Activated naive CD4-positive, alpha-beta T cell treated with anti-CD3 and anti-CD28 coated beads, Interleukin-2, amount 50 U/mL, for 24 hours (primary cell): ENCODE measurements around the gene ARHGEF4.

Source experiments
- H3K27ac Mint-ChIP-seq: one replicate; pipeline ENCODE4 v1.8.0; 2021; ENCODE audit warnings: mild to moderate bottlenecking, mixed read lengths
- H3K27me3 Mint-ChIP-seq: one replicate; pipeline ENCODE4 v1.8.0; 2021; ENCODE audit warnings: mixed read lengths
- H3K36me3 Mint-ChIP-seq: one replicate; pipeline ENCODE4 v1.8.0; 2021; ENCODE audit warnings: mixed read lengths
- H3K4me1 Mint-ChIP-seq: one replicate; pipeline ENCODE4 v1.8.0; 2021; ENCODE audit warnings: mixed read lengths
- H3K4me3 Mint-ChIP-seq: one replicate; pipeline ENCODE4 v1.8.0; 2021; ENCODE audit warnings: mild to moderate bottlenecking, mixed read lengths
- H3K9me3 Mint-ChIP-seq: one replicate; pipeline ENCODE4 v1.8.0; 2021; ENCODE audit warnings: mixed read lengths

ARHGEF4 gene

DNA sequence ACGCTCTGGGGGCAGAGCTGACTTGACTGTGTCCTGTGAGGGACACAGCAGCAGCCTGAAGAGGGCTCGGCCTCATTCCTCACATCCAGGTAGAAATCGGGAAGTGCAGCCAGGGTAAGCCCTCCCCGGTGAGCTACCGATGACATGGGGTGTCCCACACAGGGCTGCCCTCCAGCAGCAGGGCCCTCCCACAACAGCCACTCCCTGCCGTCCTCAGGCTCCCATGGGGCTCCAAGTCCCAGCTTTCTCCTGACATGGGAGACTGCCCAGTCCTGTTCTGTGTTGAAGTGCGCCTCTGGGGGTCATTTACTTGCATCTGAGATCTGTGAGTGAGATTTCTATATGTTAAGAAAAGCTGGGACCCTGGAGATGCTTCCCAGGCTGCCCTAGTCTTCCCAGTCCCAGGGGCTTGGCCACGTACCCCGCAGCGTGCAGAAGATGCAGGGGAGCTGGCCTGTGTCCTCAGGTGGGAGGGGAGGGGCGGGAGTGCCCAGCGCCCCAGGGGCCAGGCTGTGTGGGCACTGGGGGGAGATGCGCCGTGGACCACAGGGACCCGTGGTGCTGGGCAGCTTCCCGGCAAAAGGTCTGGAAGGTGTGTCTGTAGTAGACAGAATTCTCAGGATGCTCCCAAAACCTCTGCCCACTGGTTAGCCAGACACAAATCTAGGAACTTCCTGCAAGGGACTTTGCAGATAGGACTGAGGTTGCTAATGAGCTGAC lies 168.7 kb downstream of the ARHGEF4 start:
- H3K27me3 Mint-ChIP-seq: peaks cover 10% of the 10 kb centered on the region
- no peaks in the 10 kb centered on the region for H3K9me3 Mint-ChIP-seq
- H3K4me3 Mint-ChIP-seq: no peak overlapping the region
- no peaks in the 10 kb centered on the region for H3K36me3 Mint-ChIP-seq
- no peak overlapping the region for H3K27ac Mint-ChIP-seq
- H3K4me1 Mint-ChIP-seq: peaks cover 6% of the 10 kb centered on the region

DNA sequence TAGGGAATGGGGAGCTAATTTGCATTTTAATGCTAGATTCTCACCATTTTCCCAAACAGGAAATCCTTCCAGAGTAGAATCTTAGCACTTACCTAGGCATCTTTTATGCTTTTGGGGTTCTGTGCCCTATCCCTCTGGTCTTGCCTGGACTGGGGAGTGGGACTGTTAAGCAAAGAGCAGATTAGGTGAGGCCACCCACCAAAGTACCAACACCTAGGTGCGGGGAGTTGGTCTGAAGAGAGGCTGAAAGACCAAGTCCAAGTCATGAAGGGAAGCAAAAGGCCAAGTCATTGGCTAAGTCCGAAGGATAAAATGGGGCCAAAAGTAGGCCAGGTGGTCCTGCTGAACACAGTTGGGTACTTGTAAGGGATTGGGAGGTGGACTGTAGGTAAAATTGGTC lies 169.8 kb downstream of the ARHGEF4 start:
- H3K27me3 Mint-ChIP-seq: peaks cover 7% of the 10 kb centered on the region
- no peak overlapping the region for H3K4me3 Mint-ChIP-seq
- H3K27ac Mint-ChIP-seq: no peak overlapping the region
- H3K36me3 Mint-ChIP-seq: no peaks in the 10 kb centered on the region
- no peaks in the 10 kb centered on the region for H3K9me3 Mint-ChIP-seq
- H3K4me1 Mint-ChIP-seq: peaks cover 17% of the 10 kb centered on the region

DNA sequence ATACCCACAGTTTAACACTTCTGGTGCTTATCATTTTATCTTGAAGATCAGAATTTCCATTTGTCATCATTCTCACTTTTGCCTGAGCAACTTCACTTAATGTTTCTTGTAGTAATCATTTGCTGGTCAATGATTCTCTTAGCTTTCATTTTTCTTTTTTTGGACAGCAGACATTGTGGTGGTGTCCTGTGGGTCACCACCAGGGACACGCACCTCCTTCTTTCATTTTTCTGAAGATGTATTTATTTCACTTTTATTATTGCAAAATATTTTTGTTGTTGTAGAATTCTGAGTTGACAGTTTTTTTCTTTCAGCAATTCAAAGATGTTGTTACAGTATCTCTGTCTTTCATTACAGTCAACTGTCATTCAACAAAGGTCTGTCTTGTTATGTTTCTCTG lies 172.3 kb downstream of the ARHGEF4 start:
- peaks cover 22% of the 10 kb centered on the region for H3K4me1 Mint-ChIP-seq
- H3K9me3 Mint-ChIP-seq: no peaks in the 10 kb centered on the region
- no peak overlapping the region for H3K27ac Mint-ChIP-seq
- no peaks in the 10 kb centered on the region for H3K27me3 Mint-ChIP-seq
- no peak overlapping the region for H3K4me3 Mint-ChIP-seq
- H3K36me3 Mint-ChIP-seq: no peaks in the 10 kb centered on the region

DNA sequence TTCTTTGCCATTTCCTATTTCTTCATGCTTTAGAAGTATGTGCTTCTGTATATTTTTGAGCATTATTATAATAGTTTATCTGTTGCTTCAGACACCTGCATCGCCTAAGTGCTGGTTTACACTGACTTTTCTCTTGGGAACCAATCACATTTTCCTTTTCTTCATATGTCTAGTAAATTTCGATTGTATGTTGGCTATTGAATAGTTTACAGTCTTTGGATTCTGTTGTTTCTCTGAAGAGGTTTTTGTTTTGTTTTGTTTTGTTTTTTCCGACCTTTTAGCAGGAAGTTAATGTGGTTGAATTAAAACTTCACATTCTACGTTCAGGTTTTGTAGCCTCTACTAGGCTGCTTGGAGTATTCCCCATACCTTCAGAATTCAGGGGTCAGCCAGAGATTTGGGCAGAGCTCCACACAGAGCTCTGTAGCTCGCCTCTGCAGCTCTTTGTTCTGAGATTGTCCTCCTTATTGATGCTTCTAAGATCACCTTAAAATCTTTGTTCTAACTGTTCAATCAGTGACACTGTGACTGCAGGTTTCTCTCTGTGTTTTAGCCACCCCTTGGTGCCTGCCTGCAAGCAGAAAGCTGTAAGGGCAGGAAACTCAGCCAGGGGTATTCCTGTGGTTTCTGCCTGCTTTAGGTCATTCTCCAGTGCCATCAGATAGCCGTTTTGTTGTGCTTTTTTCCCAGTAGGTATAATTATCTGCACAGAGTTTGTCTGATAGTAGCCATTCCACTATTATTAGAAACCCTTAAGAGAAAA lies 173.2 kb downstream of the ARHGEF4 start:
- H3K4me1 Mint-ChIP-seq: peaks cover 22% of the 10 kb centered on the region
- no peak overlapping the region for H3K27ac Mint-ChIP-seq
- no peak overlapping the region for H3K4me3 Mint-ChIP-seq
- no peaks in the 10 kb centered on the region for H3K27me3 Mint-ChIP-seq
- no peaks in the 10 kb centered on the region for H3K36me3 Mint-ChIP-seq
- H3K9me3 Mint-ChIP-seq: no peaks in the 10 kb centered on the region

DNA sequence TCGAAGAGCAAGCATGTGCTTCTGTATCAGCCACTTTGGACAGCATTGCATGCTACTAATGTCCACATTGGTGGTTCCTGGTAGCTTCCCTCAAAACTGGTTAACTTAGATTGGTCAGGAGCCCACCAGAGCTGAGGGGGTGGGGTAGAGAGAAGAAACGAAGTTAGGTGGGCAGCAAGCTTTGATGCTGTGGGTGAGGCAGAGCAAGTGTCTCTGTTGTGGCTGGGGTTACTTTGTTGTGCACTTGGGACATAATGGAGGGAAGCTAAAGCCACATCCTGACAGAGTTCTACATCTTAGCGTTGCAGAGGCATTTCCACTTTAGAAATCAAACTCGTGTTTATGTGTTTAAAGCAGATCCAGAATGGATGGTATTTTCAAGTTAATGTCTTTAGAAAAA lies 173.9 kb downstream of the ARHGEF4 start:
- no peak overlapping the region for H3K4me3 Mint-ChIP-seq
- no peak overlapping the region for H3K27ac Mint-ChIP-seq
- no peaks in the 10 kb centered on the region for H3K9me3 Mint-ChIP-seq
- peaks cover 22% of the 10 kb centered on the region for H3K4me1 Mint-ChIP-seq
- H3K27me3 Mint-ChIP-seq: no peaks in the 10 kb centered on the region
- no peaks in the 10 kb centered on the region for H3K36me3 Mint-ChIP-seq

DNA sequence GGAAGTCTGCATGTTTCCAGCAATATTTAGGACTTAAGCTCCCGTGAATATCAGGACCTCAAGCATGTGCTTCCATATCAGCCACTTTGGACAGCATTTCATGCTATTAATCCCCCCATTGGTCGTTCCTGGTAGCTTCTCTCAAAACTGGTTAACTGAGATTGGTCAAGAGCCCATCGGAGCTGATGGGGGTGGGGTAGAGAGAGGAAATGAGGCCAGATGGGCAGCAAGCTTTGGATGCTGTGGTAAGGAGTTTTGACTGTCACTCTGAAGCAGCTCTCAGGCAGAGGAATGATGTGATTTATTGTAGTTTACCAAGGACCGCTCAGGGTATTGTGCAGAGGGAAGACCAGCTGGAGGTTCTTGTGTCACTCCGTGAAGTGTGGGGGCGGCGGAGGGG lies 174.8 kb downstream of the ARHGEF4 start:
- H3K4me3 Mint-ChIP-seq: no peak overlapping the region
- H3K27ac Mint-ChIP-seq: no peak overlapping the region
- H3K27me3 Mint-ChIP-seq: no peaks in the 10 kb centered on the region
- H3K4me1 Mint-ChIP-seq: peaks cover 22% of the 10 kb centered on the region
- H3K36me3 Mint-ChIP-seq: no peaks in the 10 kb centered on the region
- H3K9me3 Mint-ChIP-seq: no peaks in the 10 kb centered on the region

DNA sequence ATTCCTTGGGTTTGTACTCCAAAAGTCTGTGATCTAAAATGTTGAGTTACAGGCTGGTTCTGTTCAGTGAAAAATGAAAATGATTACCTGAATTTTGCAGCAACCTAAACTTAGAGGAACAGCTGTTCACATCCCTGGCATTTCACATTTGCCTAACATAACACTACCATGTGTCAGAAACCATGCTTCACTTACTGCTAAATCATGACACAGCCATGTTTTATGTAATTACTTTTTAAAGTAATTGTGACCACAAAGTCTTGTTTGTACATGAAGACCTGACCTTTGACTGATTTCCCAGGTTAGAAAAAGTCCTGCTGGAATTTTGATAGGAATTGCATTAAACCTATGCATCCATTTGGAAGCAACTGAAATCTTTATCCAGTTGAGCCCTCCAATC lies 177.4 kb downstream of the ARHGEF4 start:
- Mint-ChIP-seq H3K27ac (no peak overlapping the region), H3K4me3 (no peak overlapping the region), H3K4me1 (peaks cover 22% of the 10 kb centered on the region), H3K9me3 (no peaks in the 10 kb centered on the region), H3K27me3 (peaks cover 6% of the 10 kb centered on the region), H3K36me3 (no peaks in the 10 kb centered on the region)

DNA sequence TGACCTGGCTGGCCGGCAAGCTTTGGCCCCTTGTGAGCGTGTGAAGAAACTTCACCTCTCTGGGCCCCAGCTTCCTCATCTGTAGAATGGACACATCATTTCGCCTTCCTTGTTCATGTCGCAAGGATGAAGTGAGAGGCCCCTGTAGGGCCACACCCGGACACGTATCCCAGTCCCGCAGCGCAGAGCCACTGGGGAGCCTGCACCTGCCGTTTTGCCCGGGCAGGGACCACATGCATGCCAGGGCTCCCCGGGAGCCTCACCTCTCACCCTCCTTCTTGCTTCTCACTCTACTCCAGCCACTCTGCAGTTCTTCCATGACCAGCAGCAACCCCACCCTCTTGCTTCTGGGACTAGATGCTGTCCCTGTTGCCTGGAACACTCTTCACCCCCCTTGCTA lies 179.1 kb downstream of the ARHGEF4 start:
- no peak overlapping the region for H3K4me3 Mint-ChIP-seq
- peaks cover 13% of the 10 kb centered on the region for H3K4me1 Mint-ChIP-seq
- H3K27me3 Mint-ChIP-seq: peaks cover 6% of the 10 kb centered on the region
- no peak overlapping the region for H3K27ac Mint-ChIP-seq
- no peaks in the 10 kb centered on the region for H3K9me3 Mint-ChIP-seq
- H3K36me3 Mint-ChIP-seq: no peaks in the 10 kb centered on the region

DNA sequence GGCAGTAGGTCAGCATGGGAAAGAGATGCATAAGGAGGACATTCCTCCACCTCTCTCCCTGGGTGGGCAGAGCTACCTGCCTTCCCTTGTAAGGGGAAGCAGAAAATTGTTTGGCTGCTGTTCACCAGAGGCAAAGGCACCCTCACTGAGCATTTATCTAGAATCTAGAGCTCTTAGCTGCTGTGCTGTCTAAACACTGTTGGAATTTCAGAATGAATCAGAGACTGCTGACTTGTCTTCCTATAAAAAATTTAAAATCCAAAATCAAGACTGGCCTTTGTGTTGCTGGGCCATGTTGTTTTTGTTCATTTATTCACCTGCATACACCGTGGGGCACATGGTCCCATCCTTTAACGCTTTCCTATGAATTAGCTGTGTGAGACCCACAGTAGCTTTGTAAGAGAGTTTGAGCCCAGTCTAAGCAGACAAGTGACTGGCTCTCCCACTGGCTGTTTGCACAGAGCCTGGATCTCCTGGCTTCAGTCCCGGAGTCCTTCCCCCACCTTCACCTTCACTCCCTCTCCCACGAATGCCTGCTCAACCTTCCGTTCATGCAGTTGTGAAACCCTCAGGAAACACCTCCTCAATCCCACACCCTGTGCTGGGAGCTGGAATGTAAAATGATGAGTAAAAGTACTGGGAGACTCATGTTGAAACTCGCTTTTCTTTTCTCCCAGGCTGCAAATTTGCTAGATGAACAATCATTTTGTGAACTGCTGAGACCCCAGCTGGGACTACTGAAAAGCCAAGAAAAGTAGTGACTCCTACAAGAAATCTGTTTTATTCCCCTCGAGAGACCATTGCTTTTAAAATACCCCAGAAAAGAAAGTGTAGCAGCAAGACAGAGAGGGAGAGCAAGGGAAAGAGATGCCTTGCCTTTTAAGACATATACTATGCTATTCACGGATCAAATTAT lies 180.4 kb downstream of the ARHGEF4 start:
- Mint-ChIP-seq H3K9me3 (no peaks in the 10 kb centered on the region), H3K36me3 (no peaks in the 10 kb centered on the region), H3K4me1 (no peaks in the 10 kb centered on the region), H3K27me3 (peaks cover 8% of the 10 kb centered on the region), H3K27ac (no peak overlapping the region), H3K4me3 (no peak overlapping the region)

DNA sequence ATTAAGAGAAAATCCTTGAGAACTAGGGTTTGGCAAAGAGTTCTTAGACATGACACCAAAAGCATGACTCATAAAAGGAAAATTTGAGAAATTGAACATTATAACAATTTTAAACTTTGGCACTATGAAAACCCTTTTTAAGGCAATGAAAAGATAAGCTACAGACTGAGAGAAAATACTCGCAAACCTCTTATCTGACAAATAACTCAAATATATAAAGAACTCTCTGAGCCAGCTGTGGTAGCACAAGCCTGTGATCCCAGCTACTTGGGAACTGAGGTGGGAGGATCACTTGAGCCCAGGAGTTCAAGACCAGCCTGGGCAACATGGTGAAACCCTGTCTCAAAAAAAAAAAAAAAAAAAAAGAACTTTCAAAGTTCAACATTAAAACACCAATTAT lies 186.0 kb downstream of the ARHGEF4 start:
- H3K27ac Mint-ChIP-seq: no peak overlapping the region
- peaks cover 27% of the 10 kb centered on the region for H3K27me3 Mint-ChIP-seq
- no peaks in the 10 kb centered on the region for H3K36me3 Mint-ChIP-seq
- H3K4me3 Mint-ChIP-seq: no peak overlapping the region
- no peaks in the 10 kb centered on the region for H3K4me1 Mint-ChIP-seq
- H3K9me3 Mint-ChIP-seq: peaks cover 8% of the 10 kb centered on the region

DNA sequence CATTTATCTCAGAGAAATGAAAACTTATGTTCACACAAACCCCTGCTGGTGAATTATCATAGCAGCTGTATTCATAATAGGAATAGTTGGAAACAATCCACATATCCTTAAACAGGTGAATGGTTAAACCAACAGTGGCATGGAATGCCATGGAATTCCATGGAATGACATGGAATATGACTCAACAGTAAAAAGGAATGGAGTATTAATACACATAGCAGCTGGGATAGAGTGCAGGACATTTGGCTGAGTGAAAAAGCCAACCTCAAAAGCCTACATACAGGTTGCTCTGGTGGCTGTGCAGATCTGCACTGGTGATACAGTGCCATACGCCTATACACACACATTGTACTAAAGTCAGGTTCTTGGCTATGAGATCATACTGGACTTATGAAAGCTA lies 187.0 kb downstream of the ARHGEF4 start:
- peaks cover 23% of the 10 kb centered on the region for H3K27me3 Mint-ChIP-seq
- H3K36me3 Mint-ChIP-seq: no peaks in the 10 kb centered on the region
- peaks cover 8% of the 10 kb centered on the region for H3K9me3 Mint-ChIP-seq
- no peak overlapping the region for H3K27ac Mint-ChIP-seq
- H3K4me3 Mint-ChIP-seq: no peak overlapping the region
- no peaks in the 10 kb centered on the region for H3K4me1 Mint-ChIP-seq

DNA sequence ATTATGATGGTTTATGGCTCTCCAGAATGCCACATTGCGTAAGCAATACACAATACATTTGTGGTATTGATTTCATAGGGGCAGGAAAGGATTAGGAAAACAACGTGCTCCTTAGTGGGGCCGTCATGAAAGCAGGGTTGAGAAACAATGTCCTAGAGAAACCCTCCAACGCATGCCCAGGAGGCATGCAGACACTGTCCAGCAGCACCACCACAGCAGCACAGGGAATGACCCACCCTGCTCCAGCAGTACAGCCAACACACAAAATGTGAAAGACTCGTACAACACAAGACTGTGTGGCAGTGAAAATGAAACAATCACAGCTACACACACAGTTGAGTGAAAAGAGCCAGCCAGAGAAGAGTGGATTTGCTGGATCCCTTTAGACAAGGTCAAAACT lies 190.2 kb downstream of the ARHGEF4 start:
- Mint-ChIP-seq H3K9me3 (peaks cover 8% of the 10 kb centered on the region), H3K27me3 (peaks cover 22% of the 10 kb centered on the region), H3K36me3 (no peaks in the 10 kb centered on the region), H3K27ac (no peak overlapping the region), H3K4me1 (no peaks in the 10 kb centered on the region), H3K4me3 (no peak overlapping the region)

DNA sequence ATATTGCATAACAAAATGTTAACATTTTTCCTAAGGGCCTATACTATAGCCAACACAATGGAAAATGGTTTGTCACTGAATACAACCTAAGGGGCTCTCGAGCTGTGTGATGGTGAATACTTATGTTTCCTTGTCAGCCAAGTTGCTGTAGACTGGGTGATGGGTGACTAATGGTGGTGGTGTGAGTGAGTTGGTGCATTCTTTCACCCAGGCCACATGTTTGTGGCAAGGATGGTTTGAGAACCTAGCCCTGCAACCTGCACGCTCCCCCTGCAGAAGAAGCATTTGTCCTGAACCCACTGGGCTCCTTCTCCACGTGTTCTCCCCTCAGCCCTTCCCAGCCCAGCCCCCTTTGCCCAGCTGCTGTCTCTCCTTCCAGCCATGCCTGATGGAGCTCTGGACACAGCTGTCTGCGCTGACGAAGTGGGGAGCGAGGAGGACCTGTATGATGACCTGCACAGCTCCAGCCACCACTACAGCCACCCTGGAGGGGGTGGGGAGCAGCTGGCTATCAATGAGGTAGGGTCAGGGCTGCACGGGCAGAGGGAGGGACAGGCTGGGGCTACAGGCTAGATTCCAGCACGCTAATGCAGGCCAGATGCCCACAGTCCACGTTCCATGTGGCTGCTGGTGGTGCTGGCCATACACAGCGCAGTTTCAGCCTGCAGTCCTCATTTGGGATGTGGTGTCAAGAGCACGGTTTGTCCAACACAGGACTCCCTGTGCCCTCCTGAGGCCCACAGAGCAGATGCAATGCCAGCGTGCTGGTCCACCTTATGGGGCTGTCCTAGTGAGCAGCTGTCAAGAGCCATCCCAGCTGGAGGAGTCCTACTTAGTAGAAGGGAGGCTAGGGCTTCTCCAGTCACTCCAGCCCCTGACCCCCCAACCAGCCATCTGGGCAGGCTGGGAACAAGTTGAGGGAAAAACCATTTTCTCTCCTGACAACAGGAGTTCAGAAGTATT lies 191.1 kb downstream of the ARHGEF4 start:
- Mint-ChIP-seq H3K27me3 (peaks cover 20% of the 10 kb centered on the region), H3K4me1 (no peaks in the 10 kb centered on the region), H3K27ac (no peak overlapping the region)

DNA sequence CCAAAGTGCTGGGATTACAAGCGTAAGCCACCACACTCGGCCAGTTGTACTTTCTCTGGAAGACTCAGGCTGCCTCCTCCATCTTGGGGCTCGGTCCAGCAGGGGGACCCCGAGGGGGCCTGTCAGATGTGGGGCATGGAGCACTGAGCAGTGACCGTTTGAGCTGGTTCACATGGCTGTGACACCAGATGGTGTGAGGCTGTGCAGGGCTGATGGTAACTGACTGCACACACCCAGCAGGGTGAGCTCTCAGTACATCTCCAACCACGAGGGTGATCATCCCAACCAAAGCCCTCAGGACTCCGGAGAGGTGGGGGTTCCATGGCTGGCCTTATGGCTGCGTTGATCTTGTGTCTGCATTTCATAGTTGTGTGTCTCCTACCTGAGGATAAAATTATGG lies 193.1 kb downstream of the ARHGEF4 start:
- peaks cover 7% of the 10 kb centered on the region for H3K4me1 Mint-ChIP-seq
- no peak overlapping the region for H3K4me3 Mint-ChIP-seq
- H3K27ac Mint-ChIP-seq: no peak overlapping the region
- no peaks in the 10 kb centered on the region for H3K36me3 Mint-ChIP-seq
- peaks cover 8% of the 10 kb centered on the region for H3K9me3 Mint-ChIP-seq
- peaks cover 20% of the 10 kb centered on the region for H3K27me3 Mint-ChIP-seq

More for the DNA sequence above, 191.1 kb downstream of the ARHGEF4 start:
- Mint-ChIP-seq H3K9me3 (peaks cover 8% of the 10 kb centered on the region), H3K4me3 (no peak overlapping the region), H3K36me3 (no peaks in the 10 kb centered on the region)

DNA sequence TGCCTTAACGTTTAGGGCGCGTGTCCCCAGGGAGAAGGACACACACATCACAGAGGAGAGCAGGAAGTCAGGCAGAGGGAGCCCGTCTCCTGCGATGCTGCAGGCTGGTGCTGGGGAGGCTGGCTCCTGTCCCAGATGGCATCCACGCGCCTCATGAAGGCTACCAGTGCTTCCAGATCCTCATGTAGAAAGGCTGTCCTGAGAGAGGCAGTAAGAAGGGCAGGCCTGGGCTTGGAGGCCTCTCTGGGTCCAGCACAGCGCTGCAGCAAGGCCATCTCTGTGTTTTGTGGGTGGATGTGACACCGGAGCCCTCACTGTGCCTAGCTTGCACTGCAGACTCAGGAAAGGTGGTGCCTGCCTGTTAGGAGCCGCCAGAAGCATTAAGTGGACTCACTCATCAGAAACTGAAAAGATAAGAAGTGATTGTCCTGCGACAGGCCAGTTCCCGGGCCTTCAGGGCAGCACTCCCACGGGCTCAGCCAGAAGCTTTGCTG lies 193.8 kb downstream of the ARHGEF4 start:
- Mint-ChIP-seq H3K4me3 (no peak overlapping the region), H3K9me3 (peaks cover 8% of the 10 kb centered on the region), H3K27ac (no peak overlapping the region), H3K27me3 (peaks cover 18% of the 10 kb centered on the region), H3K36me3 (no peaks in the 10 kb centered on the region), H3K4me1 (peaks cover 7% of the 10 kb centered on the region)
